ENCODE data around the gene PTPN22. TPM values are rescaled to one million over a fixed set of nuclear protein-coding genes. Genes with fewer than 3 reads are reported as not detected.
"Not testable (repeated sequence)": the region's sequence is repeated elsewhere in the genome, so short reads cannot be mapped to it uniquely, and the experiment has no call there.

Gene PTPN22
- total RNA-seq, 4 donors from 2014 or later = 1.1 to 5.7 (median 1.9) TPM

DNA sequence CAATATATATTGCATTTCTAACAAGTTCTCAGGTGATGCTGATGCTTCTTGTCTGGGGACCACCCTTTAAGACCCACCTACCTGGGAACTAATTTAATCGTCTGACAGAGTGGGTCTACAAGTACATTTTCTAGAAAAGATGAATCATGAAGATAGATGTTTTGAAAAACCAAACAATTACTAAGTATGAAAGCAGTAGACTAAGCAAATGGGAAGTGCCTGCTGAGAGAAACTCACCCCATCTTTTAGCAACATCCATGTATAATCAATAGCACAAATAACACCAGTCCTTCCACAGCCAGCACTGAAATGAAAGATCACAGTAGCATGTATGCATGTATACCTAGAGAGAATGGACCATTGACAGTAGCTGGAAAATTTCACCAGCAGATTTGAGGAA, 17.3 kb downstream of the PTPN22 start:
- Histone ChIP-seq H3K4me3 (no peak overlapping the region), H3K36me3 (no peaks in the 10 kb centered on the region), H3K9me3 (no peaks in the 10 kb centered on the region), H3K27ac (no peak overlapping the region), H3K4me1 (peaks cover 0 to 27% (median 5%) of the 10 kb centered on the region in 3 donors), H3K27me3 (no peaks in the 10 kb centered on the region)
- intact Hi-C loops (cut with DNase I) = no loop called here
- 77 to 91% methylated on average over 1 of the region's 1 CpG for WGBS, 2 donors
- DNase-seq = no peak
- TF ChIP-seq, protein P1, sequence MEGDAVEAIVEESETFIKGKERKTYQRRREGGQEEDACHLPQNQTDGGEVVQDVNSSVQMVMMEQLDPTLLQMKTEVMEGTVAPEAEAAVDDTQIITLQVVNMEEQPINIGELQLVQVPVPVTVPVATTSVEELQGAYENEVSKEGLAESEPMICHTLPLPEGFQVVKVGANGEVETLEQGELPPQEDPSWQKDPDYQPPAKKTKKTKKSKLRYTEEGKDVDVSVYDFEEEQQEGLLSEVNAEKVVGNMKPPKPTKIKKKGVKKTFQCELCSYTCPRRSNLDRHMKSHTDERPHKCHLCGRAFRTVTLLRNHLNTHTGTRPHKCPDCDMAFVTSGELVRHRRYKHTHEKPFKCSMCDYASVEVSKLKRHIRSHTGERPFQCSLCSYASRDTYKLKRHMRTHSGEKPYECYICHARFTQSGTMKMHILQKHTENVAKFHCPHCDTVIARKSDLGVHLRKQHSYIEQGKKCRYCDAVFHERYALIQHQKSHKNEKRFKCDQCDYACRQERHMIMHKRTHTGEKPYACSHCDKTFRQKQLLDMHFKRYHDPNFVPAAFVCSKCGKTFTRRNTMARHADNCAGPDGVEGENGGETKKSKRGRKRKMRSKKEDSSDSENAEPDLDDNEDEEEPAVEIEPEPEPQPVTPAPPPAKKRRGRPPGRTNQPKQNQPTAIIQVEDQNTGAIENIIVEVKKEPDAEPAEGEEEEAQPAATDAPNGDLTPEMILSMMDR (IDR thresholded peaks at IDR 0.05) = no peak
- TF ChIP-seq POLR2A (IDR thresholded peaks at IDR 0.05) = no peak

DNA sequence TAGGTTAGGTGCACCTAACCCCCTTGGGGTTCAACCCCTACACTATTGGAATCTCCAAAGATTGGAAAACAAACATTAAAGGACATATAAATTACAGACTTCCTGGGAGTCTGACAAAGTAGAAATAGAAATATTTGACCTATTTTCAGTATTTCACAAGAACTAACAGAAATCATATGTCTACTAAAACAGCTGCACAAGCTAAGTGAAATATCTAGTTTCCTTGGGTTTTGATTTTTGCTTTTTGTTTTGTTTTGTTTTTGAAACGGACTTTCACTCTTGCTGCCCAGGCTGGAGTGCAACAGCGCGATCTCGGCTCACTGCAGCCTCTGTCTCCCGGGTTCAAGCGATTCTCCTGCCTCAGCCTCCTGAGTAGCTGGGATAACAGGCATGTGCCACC, 18.8 kb downstream of the PTPN22 start:
- intact Hi-C loops (cut with DNase I); H3K27ac ChIP-seq; DNase-seq: not testable (repeated sequence)

GRCh38 chr1:113850127-113850796, 21.2 kb downstream of the PTPN22 start:
- WGBS, 2 donors = 63 to 74% methylated on average over 2 to 3 of the region's 3 CpGs
- Histone ChIP-seq H3K4me3 (no peak overlapping the region), H3K9me3 (no peaks in the 10 kb centered on the region), H3K27ac (no peak overlapping the region), H3K36me3 (no peaks in the 10 kb centered on the region), H3K27me3 (no peaks in the 10 kb centered on the region), H3K4me1 (peaks cover 0 to 6% (median 0%) of the 10 kb centered on the region in 3 donors)
- no peak for DNase-seq
- TF ChIP-seq, protein P1 (IDR thresholded peaks at IDR 0.05) = no peak
- no peak for TF ChIP-seq POLR2A (IDR thresholded peaks at IDR 0.05)
- intact Hi-C loops (cut with DNase I) = no loop called here

More for the DNA sequence above, 18.8 kb downstream of the PTPN22 start:
- H3K36me3 ChIP-seq, H3K4me3 ChIP-seq, H3K9me3 ChIP-seq, H3K27me3 ChIP-seq: not testable (repeated sequence)
- peaks cover 0 to 19% (median 5%) of the 10 kb centered on the region in 3 donors for H3K4me1 ChIP-seq
- WGBS, 2 donors = 84 to 86% methylated on average over 6 of the region's 6 CpGs

- intact Hi-C loops (cut with DNase I) = no loop called here
- TF ChIP-seq, protein P1 (IDR thresholded peaks at IDR 0.05) = no peak
- TF ChIP-seq POLR2A (IDR thresholded peaks at IDR 0.05) = no peak
- Histone ChIP-seq H3K9me3 (no peaks in the 10 kb centered on the region), H3K27me3 (no peaks in the 10 kb centered on the region), H3K27ac (no peak overlapping the region), H3K36me3 (no peaks in the 10 kb centered on the region), H3K4me1 (no peaks in the 10 kb centered on the region), H3K4me3 (no peak overlapping the region)
- no peak for DNase-seq
These were observed 22.4 kb downstream of the PTPN22 start for GRCh38 chr1:113849072-113849471.

GRCh38 chr1:113846391-113847035, 25.0 kb downstream of the PTPN22 start:
- no peak for DNase-seq
- H3K4me1 ChIP-seq = no peaks in the 10 kb centered on the region
- no peaks in the 10 kb centered on the region for H3K9me3 ChIP-seq
- H3K4me3 ChIP-seq = no peak overlapping the region
- 61 to 62% methylated on average over 2 of the region's 2 CpGs for WGBS, 2 donors
- no peaks in the 10 kb centered on the region for H3K36me3 ChIP-seq
- no peak for TF ChIP-seq POLR2A (IDR thresholded peaks at IDR 0.05)
- TF ChIP-seq, protein P1 (IDR thresholded peaks at IDR 0.05) = no peak
- no peak overlapping the region for H3K27ac ChIP-seq
- no peaks in the 10 kb centered on the region for H3K27me3 ChIP-seq
- intact Hi-C loops (cut with DNase I) = no loop called here
